HG03064 (cell line): Measurements from ENCODE around the gene ZNF816.
A peak's percentile ranks its signal among the peaks of the same experiment; 100 is the strongest.
"Not testable (repeated sequence)": the region's sequence is repeated elsewhere in the genome, so short reads cannot be mapped to it uniquely, and the experiment has no call there.

Experiments used
- ATAC-seq: cut with Tn5 transposase; IDR thresholded peaks from one replicate; pipeline ENCODE4 v1.9.1; 2021; ENCODE audit warnings: low read depth; ENCODE audit not compliant: unreplicated experiment

The ZNF816 gene

DNA sequence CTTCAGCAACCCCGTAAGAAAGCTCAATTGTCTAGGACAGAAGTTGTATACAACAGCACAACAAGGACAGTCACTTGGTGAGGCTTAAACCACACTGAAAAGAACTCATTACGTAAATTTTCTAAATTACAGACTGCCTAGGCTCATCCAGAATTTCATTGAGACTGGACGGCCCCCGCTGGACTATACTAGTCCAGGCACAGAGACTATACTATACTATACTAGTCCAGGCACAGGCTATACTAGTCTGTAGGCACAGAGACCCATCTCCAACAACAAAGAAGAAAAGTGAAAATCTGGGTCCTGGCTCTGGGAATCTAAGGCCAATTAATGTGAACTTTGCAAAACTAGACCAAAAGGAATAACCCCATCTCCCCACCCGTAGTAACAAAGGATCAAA, 700 bp downstream of the ZNF816 start:
- no peak for ATAC-seq

DNA sequence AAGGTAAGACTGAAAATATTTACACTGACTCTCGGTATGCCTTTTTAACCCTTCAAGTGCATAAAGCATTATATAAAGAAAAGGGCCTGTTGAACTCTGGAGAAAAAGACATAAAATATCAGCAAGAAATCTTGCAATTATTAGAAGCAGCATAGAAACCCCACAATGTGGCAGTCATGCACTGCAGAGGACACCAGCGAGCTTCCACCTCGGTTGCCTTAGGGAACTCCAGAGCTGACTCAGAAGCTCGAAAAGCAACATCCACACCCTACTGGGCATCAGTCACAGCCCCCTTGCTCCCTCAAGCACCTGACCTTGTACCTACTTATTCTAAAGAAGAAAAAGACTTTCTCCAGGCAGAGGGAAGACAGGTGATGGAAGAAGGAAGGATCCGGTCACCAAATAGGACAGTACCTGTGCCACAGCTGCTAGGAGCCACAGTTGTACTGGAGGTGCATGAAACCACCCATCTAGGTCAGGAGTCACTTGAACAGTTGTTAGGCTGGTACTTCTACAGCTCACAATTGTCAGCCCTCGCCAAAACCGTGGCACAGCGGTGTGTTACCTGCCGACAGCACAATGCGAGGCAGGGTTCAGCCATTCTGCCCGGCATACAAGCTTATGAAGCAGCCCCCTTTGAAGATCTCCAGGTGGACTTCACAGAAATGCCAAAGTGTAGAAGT, 2.9 kb downstream of the ZNF816 start:
- ATAC-seq, result no peak

DNA sequence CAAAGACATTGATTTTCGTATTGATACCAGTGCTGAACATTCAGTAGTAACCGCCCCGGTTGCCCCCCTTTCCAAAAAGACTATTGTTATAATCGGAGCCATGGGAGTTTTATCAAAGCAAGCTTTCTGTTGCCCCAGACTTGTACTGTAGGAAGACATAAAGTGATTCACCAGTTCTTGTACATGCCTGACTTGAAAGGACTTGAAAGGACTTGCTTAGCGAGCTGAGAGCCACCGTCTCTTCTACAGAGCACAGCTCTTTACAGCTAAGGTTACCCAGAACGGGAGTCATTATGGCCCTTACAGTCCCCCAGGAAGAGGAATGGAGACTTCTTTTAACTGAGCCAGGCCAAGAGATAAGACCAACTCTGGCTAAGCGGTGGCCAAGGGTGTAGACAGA, 5.1 kb downstream of the ZNF816 start:
- ATAC-seq, result no peak

DNA sequence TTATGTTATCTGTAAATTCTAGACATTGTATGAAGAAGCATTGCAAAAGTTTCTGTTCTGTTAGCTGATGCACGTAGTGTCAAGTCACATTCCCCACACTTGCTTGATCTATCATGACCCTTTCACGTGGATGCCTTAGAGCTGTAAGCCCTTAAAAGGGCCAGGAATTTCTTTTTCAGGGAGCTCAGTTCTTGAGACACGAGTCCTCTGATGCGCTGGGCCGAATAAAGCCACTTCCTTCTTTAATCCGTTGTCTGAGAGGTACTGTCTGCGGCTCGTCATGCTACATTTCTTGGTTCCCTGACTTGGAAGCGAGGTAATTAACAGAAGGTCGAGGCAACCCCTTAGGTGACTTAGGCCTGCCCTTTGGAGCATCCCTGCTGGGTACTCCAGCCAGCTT, 5.8 kb downstream of the ZNF816 start:
- no peak for ATAC-seq

DNA sequence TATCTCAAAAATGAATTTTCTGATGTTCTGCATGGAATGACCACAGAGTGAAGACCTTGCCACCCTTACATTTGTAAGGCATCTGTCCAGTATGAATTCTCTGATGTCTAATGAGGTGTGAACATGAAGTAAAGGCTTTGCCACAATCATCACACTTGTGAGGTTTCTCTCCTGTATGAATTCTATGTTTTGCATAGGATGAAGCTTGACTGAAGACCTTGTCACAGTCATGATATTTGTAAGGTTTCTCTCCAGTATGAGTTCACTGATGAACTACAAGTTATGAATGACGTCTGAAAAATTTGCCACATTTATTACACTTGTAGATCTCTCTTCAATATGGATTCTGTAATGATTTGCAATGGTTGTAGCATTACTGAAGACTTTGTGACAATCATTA, 13.3 kb downstream of the ZNF816 start:
- no peak for ATAC-seq

DNA sequence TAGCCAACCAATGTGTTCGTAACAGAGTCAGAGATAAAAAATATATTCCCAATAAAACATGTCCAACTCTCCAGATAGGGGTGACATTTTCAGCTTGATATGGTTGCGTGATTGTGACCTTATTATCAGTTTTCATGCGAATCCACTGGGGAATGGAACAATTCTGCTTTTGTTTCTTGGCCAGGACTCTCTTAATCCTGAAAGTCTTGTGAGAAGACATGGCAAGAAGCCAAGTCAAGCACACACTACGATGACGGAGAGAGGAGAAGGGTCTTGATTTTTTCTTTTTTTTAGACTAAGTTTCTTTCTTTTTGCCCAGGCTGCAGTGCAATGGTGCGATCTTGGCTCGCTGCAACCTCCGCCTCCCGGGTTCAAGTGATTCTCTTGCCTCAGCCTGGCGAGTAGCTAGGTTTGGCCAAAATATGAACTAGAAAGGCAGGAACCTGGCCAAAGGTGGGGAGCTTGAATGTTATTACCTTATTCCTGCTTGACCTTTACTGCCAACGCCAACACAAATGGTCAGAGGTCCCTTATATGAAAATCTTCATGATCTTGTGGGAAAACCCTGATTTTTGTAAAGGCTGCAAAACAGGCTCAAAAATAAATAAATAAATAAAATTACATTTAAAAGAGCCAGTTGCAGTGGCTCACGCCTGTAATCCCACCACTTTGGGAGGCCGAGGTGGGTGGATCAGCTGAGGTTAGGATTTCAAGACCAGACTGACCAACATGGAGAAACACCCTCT, 14.5 kb downstream of the ZNF816 start:
- ATAC-seq, result no peak

DNA sequence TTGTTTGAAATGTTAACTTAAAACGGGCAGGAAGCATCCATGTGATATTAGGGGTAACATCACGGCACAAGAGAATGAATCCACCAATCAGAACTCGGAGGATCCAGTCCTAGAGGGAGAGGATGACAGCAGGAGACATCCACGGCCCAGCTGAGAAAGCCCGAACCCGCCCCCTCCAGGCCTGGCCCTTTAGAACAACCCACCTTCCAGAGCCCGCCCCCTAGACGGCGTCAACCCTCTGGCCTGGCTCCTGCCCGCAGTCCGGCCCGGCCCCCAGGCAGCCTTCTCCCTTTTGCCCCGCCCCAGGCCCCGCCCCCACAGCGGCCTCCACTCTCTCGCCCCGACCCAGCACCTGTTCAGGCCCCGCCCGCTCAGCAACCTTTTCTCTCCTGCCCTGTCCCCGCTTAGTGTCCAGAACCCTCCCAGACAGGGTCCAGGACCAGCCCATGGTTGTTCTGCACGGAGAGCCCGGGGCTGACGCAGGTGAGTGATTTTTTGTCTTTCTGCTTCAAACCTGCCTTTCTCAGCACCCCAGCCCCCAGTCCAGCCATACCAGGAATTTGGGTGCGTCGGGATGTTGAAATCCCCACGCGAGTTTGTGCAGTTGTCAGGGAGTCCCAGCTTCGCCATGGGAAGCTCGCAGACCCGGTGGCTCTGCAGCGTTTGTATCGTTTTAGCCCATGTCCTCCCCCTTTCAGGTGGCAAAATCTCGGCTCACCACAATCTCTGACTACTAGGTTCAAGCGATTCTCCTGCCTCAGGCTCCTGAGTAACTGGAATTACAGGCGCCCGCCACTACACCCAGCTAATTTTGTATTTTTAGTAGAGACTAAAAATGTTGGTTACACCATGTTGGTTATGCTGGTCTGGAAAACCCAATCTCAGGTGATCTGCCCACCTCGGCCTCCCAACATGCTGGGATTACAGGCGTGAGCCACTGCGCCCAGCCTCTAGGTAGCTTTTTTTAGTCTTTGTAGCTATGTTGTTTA, 16.1 kb downstream of the ZNF816 start:
- no peak for ATAC-seq

DNA sequence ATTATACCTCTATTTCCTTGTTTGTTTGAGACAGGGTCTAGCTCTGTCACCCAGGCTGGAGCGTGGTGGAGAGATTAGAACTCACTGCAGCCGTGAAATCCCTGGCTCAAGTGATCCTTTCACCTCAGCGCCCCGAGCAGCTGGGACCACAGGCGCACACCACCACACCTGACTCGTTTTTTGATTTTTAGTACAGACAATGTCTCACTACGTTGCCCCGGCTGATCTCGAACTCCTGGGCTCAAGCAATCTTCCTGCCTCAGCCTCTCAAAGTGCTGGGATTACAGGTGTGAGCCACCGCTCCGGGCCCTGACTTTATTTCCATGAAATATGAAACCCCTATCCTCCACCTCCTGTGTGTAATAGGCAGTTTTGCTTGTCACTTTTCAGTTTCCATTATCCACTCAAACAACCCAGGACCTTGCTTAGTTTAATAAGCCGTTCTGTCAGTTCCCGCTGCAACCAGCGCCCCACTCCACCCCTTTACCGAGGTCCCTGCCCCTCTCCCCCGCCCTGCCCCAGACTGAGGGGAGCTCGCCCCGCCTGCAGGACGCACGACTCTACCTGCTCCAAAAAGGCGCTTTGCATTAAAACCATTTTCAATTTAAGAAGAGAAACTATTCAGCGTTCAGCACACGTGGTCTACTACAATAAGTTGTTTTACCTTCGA, 16.9 kb downstream of the ZNF816 start:
- no peak for ATAC-seq

DNA sequence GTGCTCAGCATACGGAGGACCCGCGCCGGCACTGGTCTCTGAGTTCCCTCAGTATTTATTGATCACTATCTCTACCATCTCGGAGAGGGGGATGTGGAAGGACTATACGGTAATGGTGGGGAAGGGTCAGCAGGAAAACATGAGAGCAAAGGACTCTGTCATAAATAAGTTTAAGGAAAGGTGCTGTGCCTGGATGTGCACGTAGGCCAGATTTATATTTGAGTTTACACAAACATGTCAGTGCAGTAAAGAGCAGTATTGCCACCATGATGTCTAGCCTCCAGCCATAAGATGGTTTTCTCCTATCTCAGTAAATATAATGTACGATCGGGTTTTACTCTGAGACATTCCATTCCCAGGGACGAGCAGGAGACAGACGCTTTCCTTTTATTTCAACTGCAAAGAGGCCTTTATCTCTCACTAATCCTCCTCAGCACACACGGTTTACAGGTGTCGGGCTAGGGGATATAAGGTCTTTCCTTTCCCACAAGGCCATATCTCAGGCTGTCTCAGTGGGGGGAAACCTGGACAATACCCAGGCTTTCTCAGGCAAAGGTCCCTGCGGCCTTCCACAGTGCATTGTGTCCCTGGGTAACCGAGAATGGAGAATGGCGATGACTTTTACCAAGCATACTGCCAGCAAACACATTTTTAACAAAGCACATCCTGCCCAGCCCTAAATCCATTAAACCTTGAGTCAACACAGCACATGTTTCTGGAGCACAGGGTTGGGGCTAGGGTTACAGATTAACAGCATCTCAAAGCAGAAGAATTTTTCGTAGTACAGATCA, 17.8 kb downstream of the ZNF816 start:
- ATAC-seq, result not testable (repeated sequence)

DNA sequence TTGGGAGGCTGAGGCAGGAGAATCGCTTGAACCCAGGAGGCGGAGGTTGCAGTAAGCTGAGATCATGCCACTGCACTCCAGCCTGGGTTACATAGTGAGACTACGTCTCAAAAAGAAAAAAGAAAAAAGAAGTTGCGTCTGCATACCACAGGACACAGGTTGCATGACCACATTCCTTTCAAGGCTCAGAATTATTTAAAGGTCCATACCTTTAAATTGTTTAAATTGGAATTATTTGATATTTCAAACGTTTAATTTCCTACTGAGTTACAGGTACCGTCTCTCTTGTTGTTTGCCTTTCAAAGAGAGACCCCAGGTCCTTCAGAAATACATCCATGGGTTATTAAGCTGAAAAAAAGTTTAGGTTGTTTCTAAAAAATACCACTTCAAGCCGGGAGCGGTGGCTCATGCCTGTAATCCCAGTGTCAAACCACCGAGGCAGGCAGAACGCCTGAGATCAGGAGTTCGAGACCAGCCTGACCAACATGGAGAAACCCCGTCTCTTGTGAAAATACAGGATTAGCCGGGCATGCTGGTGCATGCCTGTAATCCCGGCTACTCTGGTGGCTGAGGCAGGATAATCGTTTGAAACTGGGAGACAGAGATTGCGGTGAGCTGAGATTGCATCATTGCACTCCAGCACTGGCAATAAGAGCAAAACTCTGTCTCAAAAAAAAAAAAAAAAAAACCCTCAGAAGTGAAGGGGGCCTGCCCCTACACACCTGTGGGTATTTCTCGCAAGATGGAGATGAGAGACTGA, 18.6 kb downstream of the ZNF816 start:
- no peak for ATAC-seq

DNA sequence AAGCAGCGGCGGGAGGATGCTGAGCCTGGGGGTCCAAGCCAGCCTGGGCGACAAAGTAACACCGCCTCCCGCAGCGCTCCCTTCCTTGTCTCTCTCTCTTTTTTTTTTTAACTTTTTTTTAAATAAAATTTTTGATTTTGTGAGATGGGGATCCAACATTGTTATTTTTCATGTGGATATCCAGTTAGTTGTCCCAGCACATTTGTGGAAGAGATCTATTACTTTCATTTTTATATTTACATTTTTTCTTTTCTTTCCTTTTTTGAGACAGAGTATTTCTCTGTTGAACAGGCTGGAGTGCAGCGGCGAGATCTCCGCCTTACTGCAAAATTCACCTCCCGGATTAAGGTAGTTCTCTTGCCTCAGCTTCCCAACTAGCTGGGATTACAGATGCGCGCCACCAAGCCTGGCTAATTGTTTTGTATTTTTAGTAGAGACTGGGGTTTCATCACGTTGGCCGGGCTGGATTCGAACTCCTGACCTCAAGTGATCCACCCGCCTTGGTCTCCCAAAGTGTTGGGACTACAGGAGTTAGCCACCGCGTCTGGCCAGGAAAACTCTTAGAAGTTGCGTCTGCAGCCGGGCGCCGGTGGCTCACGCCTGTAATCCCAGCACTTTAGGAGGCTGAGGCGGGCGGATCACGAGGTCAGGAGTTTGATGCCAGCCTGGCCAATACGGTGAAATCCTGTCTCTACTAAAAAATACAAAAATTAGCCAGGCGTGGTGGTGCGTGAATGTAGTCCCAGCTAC, 19.4 kb downstream of the ZNF816 start:
- ATAC-seq, result no peak

DNA sequence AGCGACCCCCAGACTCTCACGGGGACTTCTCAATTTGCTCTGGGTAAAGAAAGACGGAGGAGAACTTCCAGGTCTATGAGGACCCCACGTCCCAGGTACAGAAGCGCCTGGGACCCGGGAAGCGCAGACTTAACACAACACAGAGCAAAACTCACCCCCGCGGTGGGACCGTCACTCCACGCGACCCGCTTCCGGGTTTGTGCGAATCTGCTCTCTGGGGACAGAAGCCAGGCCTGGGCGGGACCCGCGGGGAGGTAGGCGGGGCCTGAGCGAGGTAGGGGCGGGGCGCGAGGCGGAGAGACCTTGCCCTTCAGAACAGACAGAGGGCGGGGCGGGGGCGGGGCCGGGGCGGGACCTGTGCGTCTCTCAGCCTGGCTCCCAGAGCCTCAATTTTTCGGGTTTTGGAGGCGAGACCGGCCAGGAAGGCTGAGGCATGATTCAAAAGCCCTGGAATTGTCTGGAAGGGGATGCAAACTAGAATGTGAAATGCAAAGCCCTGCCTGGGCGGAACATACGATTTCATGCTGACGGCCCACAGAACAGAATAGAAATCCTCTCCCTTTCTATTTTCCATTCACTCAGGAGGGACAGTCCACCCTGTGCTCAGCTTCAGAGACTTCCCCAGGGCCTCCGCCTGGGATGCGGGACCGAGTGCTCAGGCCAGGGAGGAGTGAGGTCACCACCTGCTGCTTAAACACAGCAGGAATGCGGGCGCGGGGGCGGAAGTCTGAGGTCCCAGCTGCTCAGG, 20.1 kb downstream of the ZNF816 start:
- peak; percentile 76 for ATAC-seq

DNA sequence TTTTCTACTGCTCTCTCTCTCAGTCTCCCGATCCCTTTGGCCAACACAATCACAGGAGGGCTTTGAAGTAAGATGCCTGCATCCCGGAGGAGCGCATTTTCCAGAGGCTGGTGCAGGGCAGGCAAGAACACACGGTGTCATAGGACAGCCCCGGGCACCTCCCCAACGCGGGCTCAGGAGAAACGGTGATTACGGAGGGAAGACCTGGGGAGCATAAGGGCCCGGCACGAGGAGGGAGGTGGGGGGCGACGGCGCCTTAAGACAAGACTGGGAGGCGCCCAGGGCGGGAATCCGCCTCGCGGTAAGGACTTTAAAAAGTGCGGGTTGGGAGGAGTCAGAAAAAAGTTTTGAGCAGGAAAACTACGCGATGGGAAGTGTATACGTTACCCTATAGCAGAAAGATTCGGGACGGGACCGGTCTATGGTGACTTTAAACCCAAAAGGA, 20.7 kb downstream of the ZNF816 start:
- ATAC-seq, result peak; percentile 24

DNA sequence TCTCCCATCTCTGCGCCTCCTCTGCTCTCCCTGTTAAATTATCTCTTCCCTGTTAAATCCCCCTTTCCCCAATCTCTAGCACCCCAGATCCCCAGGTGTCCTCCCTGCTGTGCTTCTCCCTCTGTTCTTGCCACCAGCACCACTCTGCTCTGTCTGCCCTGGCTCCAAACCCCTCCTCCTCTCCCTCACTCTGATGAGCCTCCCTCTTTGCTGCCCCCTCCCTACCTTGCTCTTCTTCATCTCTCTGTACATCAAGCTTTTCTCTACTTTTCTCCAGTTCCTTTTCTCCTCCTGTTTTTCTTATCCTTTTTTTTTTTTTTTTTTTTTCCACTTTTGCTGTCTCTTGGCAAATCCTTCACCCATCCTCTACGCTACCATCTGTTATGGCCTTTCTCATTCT, 21.2 kb downstream of the ZNF816 start:
- ATAC-seq, result not testable (repeated sequence)

DNA sequence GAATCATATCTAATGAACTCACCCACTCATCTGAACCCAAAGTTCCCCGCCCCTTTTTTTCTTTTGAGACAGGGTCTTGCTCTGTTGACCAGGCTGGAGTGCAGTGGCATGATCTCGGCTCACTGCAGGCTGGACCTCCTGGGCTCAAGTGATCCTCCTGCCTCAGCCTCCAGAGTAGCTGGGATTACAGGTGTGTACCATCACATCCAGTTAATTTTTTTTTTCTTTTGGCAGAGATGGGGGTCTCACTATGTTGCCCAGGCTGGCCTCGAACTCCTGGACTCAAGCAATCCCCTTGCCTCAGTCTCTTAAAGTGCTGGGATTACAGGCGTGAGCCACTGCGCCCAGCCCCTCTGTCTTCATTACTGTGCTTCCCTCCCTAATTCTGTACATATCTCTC, 21.8 kb downstream of the ZNF816 start:
- not testable (repeated sequence) for ATAC-seq

DNA sequence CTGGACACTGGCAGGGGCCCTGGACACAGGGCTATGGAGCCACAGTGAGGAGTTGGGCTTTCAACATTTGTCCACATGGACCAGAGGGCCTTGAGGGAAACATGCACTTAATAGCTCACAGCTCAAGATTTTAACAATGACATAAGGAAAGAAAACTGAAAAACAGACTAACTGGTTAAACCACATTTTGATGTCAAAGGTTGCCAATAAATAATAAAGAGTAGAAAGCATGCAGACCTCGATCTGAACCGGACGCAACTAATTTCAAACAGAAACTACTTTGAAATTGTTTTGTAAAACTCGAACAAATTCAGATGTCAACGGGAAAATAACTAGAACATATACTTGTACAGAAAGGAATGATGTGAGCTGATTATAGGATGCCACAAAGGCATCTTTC, 23.9 kb downstream of the ZNF816 start:
- no peak for ATAC-seq

DNA sequence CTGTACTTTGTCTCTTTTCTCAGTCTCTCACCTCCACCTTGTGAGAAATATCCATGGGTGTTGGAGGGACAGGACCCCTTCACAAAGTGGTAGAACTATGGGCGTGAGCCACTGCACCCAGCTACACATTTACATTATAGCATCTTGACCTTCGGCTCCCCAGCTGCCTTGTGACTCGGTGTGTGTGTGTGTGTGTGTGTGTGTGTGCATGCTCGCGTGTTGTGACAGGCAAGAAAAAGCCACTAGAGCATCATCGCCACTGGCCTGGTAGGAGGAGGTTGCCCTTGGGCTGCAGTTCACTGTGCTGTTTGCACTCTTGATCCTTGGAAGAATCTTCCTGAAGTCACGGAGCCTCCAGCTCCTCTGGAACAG, 25.7 kb downstream of the ZNF816 start:
- ATAC-seq, result no peak
